ENCODE results near the gene DOCK3. TPM values are rescaled to one million over a fixed set of nuclear protein-coding genes. Genes with fewer than 3 reads are reported as not detected.

Gene DOCK3
- total and polyA plus RNA-seq, 2 donors (not counting 3 experiments of a cell fraction or from before 2014, with no cell fraction given), result 0.08 to 0.13 TPM

DNA sequence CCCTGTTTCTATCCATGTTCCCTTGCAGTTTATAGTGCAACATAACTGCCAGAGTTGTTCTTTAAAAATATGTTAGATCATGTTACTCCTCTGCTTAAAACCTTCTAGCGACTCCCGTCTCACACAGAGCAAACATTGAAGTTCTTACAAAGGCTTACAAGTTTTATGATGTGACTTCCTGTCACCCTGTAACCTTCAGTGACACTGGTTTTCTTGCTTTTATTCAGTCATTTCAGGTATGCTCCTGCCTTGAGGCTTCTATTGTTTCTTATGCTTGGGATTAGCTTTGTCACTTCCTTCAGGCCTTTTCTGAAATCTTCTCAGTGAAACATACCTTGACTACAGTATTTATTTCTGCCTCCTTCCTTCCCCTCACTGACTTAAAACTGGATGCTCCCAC is 252.1 kb downstream of the DOCK3 start:
- Histone ChIP-seq H3K36me3 (ENCODE audit: control insufficient read depth in 2 of 2, extremely low read depth in 1 of 2, insufficient read depth in 2 of 2, low read length in 2 of 2) (no peaks in the 10 kb centered on the region), H3K27ac (ENCODE audit: insufficient read depth, low read depth, low read length) (no peak overlapping the region), H3K79me2 (ENCODE audit: control insufficient read depth, insufficient read depth, low read length) (no peaks in the 10 kb centered on the region), H3K9me3 (replicated peaks; ENCODE audit: control insufficient read depth, insufficient read depth, low read length) (no peaks in the 10 kb centered on the region), H2AFZ (ENCODE audit: low read depth, low read length) (no peak overlapping the region), H3K27me3 (ENCODE audit: control insufficient read depth in 2 of 2, insufficient read depth in 2 of 2, low read length in 2 of 2) (no peaks in the 10 kb centered on the region), H3K9me1 (replicated peaks; ENCODE audit: control insufficient read depth, extremely low read depth, insufficient read depth, low read length) (no peaks in the 10 kb centered on the region), H4K20me1 (replicated peaks; ENCODE audit: control insufficient read depth, extremely low read depth, insufficient read depth, low read length) (no peaks in the 10 kb centered on the region), H3K4me2 (ENCODE audit: insufficient read depth, low read length) (no peak overlapping the region), H3K4me1 (ENCODE audit: control insufficient read depth, extremely low read depth, insufficient read depth, low read length) (no peaks in the 10 kb centered on the region), H3K9ac (replicated peaks; ENCODE audit: extremely low read depth, insufficient read depth, low read length) (no peak overlapping the region), H3K4me3 (replicated peaks in 1 of 3; ENCODE audit: insufficient read depth in 1 of 3, low read depth in 1 of 3, low read length in 3 of 3) (no peak overlapping the region)
- dilution Hi-C loops (cut with MboI; ENCODE audit: extremely low pct_ligation_motif_present, low sequenced_read_pairs) (no loop called here), intact Hi-C loops (cut with micrococcal nuclease) (no loop called here)
- no TSS peak for BruUV-seq (replicated peaks)
- ChIA-PET POLR2A (no interaction called here), CTCF (no interaction called here)
- TF ChIP-seq FOS (IDR thresholded peaks at IDR 0.05; ENCODE audit: borderline replicate concordance, insufficient read depth, low read length) (no peak), MYC (IDR thresholded peaks at IDR 0.05; ENCODE audit: low read depth, low read length) (no peak), POLR2A (IDR thresholded peaks at IDR 0.05; ENCODE audit: low read depth, low read length) (no peak), POLR2AphosphoS5 (IDR thresholded peaks at IDR 0.05; ENCODE audit: insufficient read depth, low read depth, low read length) (no peak), EZH2 (IDR thresholded peaks at IDR 0.05; ENCODE audit: borderline replicate concordance, low read depth, low read length, severe bottlenecking) (no peak), GATA2 (IDR thresholded peaks at IDR 0.05; ENCODE audit: insufficient read depth, insufficient read length, low read depth, low read length) (no peak), JUN (IDR thresholded peaks at IDR 0.05; ENCODE audit: borderline replicate concordance, insufficient read depth, insufficient read length, low read depth) (no peak)
- TF ChIP-seq, protein P1, sequence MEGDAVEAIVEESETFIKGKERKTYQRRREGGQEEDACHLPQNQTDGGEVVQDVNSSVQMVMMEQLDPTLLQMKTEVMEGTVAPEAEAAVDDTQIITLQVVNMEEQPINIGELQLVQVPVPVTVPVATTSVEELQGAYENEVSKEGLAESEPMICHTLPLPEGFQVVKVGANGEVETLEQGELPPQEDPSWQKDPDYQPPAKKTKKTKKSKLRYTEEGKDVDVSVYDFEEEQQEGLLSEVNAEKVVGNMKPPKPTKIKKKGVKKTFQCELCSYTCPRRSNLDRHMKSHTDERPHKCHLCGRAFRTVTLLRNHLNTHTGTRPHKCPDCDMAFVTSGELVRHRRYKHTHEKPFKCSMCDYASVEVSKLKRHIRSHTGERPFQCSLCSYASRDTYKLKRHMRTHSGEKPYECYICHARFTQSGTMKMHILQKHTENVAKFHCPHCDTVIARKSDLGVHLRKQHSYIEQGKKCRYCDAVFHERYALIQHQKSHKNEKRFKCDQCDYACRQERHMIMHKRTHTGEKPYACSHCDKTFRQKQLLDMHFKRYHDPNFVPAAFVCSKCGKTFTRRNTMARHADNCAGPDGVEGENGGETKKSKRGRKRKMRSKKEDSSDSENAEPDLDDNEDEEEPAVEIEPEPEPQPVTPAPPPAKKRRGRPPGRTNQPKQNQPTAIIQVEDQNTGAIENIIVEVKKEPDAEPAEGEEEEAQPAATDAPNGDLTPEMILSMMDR (IDR thresholded peaks at IDR 0.05; ENCODE audit: extremely low read depth in 1 of 2, insufficient read depth in 1 of 2, low read depth in 1 of 2, low read length in 2 of 2), result no peak
- TF ChIP-seq, protein P2, sequence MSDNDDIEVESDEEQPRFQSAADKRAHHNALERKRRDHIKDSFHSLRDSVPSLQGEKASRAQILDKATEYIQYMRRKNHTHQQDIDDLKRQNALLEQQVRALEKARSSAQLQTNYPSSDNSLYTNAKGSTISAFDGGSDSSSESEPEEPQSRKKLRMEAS (IDR thresholded peaks at IDR 0.05; ENCODE audit: insufficient read depth, insufficient read length), result no peak
- no peak for FAIRE-seq
- no peak for DNase-seq (ENCODE audit: low read depth, low spot score)

Data from endothelial cell of umbilical vein (primary cell).